Neutrophil (primary cell): ENCODE results near the gene JAG1.
"Not testable (repeated sequence)": the region's sequence is repeated elsewhere in the genome, so short reads cannot be mapped to it uniquely, and the experiment has no call there.

Experiments
- H3K27ac ChIP-seq: fragments of 200-600 bp; sonication (generic); 2 replicates; pipeline ENCODE4 v1.5.1; 2016; ENCODE audit warnings: mild to moderate bottlenecking, moderate library complexity
- H3K27me3 ChIP-seq: fragments of 200-600 bp; sonication (generic); 2 replicates; pipeline ENCODE4 v1.6.0; 2016; ENCODE audit warnings: mild to moderate bottlenecking
- H3K36me3 ChIP-seq: fragments of 200-600 bp; sonication (generic); 2 replicates; pipeline ENCODE4 v1.5.1; 2017
- H3K4me1 ChIP-seq, 2 experiments: fragments of 200-600 bp in 1 of 2; sonication (generic) in 1 of 2; 1 replicate in 1 of 2; 2 replicates in 1 of 2; pipeline versions ENCODE4 v1.5.1 to v1.6.1; 2013 to 2016; ENCODE audit warnings: low read depth in 1 of 2, low read length in 1 of 2, mild to moderate bottlenecking in 1 of 2, moderate library complexity in 1 of 2; ENCODE audit not compliant: control insufficient read depth in 1 of 2, insufficient read depth in 1 of 2
- H3K4me3 ChIP-seq, 2 experiments: fragments of 200-600 bp in 1 of 2; sonication (generic) in 1 of 2; 1 replicate in 1 of 2; 2 replicates in 1 of 2; pipeline ENCODE4 v1.5.1; 2013 to 2016; ENCODE audit warnings: low read depth in 1 of 2, low read length in 1 of 2, mild to moderate bottlenecking in 1 of 2, moderate library complexity in 1 of 2
- H3K9me3 ChIP-seq: fragments of 200-600 bp; sonication (generic); 2 replicates; pipeline ENCODE4 v1.5.1; 2016
- TF ChIP-seq, protein P1 (sequence below): fragments of 200-600 bp; sonication (generic); IDR thresholded peaks from 2 replicates; pipeline ENCODE4 v1.5.1; 2016; ENCODE audit warnings: antibody characterized with exemption

The JAG1 gene

DNA sequence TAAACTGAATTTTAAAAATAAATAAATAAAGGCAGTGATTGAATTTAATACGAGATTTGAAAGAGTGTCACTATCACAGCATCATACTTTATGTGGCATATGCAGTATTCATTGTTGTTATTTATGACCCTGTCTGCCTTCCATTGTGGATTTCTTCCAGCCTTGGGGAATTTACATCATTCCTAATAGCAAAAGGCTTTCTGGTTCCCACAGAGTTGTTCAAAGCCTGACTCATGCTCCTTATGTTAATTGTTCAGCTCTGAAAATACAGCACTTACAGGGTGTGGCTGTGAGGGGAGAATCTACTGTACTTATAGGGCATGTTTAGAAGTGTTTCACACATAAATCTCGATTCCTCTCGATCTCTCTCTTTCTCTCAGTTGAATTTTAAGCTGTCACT, 54.4 kb downstream of the JAG1 start:
- Histone ChIP-seq H3K27ac (no peak overlapping the region), H3K4me1 (no peaks in the 10 kb centered on the region), H3K36me3 (peaks cover 6% of the 10 kb centered on the region), H3K27me3 (no peaks in the 10 kb centered on the region), H3K9me3 (no peaks in the 10 kb centered on the region), H3K4me3 (no peak overlapping the region)
- TF ChIP-seq, protein P1, sequence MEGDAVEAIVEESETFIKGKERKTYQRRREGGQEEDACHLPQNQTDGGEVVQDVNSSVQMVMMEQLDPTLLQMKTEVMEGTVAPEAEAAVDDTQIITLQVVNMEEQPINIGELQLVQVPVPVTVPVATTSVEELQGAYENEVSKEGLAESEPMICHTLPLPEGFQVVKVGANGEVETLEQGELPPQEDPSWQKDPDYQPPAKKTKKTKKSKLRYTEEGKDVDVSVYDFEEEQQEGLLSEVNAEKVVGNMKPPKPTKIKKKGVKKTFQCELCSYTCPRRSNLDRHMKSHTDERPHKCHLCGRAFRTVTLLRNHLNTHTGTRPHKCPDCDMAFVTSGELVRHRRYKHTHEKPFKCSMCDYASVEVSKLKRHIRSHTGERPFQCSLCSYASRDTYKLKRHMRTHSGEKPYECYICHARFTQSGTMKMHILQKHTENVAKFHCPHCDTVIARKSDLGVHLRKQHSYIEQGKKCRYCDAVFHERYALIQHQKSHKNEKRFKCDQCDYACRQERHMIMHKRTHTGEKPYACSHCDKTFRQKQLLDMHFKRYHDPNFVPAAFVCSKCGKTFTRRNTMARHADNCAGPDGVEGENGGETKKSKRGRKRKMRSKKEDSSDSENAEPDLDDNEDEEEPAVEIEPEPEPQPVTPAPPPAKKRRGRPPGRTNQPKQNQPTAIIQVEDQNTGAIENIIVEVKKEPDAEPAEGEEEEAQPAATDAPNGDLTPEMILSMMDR: no peak

- H3K27me3 ChIP-seq: no peaks in the 10 kb centered on the region
- H3K4me3 ChIP-seq: no peak overlapping the region
- no peaks in the 10 kb centered on the region for H3K9me3 ChIP-seq
- no peaks in the 10 kb centered on the region for H3K4me1 ChIP-seq
- no peak overlapping the region for H3K27ac ChIP-seq
- TF ChIP-seq, protein P1: no peak
- H3K36me3 ChIP-seq: peaks cover 5% of the 10 kb centered on the region
These were observed 55.1 kb downstream of the JAG1 start for GRCh38 chr20:10618611-10619245.

- H3K4me3 ChIP-seq, H3K9me3 ChIP-seq, H3K27me3 ChIP-seq, H3K4me1 ChIP-seq, H3K27ac ChIP-seq, H3K36me3 ChIP-seq: not testable (repeated sequence)
These were observed 56.2 kb downstream of the JAG1 start for GRCh38 chr20:10617549-10618133.

GRCh38 chr20:10616212-10616611, 57.6 kb downstream of the JAG1 start:
- H3K4me3 ChIP-seq: no peak overlapping the region
- no peaks in the 10 kb centered on the region for H3K9me3 ChIP-seq
- peaks cover 11% of the 10 kb centered on the region for H3K36me3 ChIP-seq
- H3K27ac ChIP-seq: no peak overlapping the region
- TF ChIP-seq, protein P1: no peak
- H3K4me1 ChIP-seq: no peaks in the 10 kb centered on the region
- H3K27me3 ChIP-seq: no peaks in the 10 kb centered on the region

- TF ChIP-seq, protein P1: no peak
- no peaks in the 10 kb centered on the region for H3K27me3 ChIP-seq
- no peak overlapping the region for H3K4me3 ChIP-seq
- no peaks in the 10 kb centered on the region for H3K9me3 ChIP-seq
- no peak overlapping the region for H3K27ac ChIP-seq
- no peaks in the 10 kb centered on the region for H3K4me1 ChIP-seq
- peaks cover 17% of the 10 kb centered on the region for H3K36me3 ChIP-seq
These were observed 59.9 kb downstream of the JAG1 start for GRCh38 chr20:10613911-10614310.

- H3K4me1 ChIP-seq, H3K9me3 ChIP-seq, H3K4me3 ChIP-seq, H3K27ac ChIP-seq, H3K27me3 ChIP-seq: not testable (repeated sequence)
- peaks cover 19% of the 10 kb centered on the region for H3K36me3 ChIP-seq
These were observed 60.4 kb downstream of the JAG1 start for GRCh38 chr20:10613426-10613825.
